GM18502 (cell line): Measurements from ENCODE around the gene CDK11A.

Experiments used
- ATAC-seq: cut with Tn5 transposase; IDR thresholded peaks from one replicate; pipeline ENCODE4 v1.9.1; 2021; ENCODE audit warnings: mild to moderate bottlenecking; ENCODE audit not compliant: unreplicated experiment, poor library complexity

The CDK11A gene

DNA sequence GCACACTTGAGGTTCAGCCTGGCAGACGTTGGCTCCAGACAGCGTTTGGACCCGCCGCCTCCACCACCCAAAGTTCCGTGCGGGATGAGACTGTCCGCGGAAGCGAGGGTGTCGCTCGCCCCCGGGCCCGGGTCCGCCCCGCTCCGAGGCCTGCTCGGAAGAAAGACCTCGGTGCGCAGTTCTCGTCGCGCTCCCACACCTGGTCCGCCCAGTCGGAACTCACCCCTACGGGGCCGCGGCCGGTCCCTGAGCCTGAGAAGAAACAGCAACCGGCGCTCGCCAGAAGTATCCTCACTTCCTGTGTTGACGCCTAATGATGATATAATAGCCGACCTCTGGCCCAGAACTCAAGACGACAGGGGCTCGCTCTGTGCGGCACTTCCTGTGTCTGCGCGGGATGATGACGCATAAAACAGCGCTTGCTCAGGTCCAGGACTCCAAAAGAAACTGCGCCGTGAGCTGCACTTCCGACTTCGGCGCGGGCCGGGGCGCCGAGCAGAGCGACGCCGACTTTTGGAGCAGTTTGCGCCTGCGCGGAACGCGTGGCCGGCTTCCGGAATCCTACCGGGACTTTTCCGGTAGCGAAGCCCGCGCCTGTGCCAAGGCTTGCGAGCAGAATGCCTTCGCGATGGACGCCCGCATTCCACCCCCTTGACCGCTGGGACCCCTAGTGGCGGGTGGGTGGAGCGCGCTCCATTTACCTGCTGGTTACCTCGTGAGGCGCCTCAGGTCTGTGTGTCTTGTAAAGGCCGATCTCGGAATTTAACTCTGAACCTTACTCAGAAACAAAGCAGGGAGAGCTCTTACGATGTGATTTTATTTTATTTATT is at the start of gene CDK11A:
Gene CDK11A (minus strand): TSS at position 323 of the 830 bp plus-strand sequence. CDS start 1,539 bp downstream, outside the sequence.
- peak; percentile 91 for ATAC-seq

DNA sequence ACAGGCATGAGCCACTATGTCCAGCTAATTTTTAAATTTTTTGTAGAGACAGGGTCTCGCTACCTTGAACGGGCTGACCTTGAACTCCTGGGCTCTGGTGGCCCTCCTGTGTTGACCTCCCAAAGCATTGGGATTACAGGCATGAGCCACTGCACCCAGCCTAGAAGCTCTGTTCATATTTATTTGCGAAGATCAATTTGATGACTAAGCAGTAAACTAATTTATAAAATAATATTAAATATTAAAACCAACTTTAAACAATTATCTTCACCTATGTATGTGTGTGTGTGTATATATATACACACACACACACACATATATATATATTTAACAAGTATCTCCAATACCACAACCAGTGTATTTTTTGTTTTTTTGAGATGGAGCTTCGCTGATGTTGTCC is 49.7 kb upstream of the CDK11A start:
- no peak for ATAC-seq

DNA sequence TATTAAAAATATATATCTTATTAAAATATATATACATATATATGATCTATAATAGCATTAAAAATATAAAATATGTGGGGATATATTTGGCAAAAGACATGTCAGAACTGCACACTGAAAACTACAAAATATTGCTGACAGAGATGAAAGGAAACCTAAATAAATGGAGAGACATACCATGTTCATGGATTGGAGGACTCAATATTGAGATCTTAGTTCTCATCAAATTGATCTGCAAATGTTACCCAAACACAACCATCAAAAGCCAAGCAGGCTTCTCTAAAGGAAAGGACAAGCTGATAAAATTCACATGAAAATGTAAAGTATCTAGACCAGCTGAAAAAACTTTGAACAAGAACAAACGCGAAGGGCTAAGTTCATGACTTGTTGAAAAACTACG is 46.9 kb upstream of the CDK11A start:
- no peak for ATAC-seq

GRCh38 chr1:1770102-1770501 is 45.9 kb upstream of the CDK11A start:
- ATAC-seq: no peak

DNA sequence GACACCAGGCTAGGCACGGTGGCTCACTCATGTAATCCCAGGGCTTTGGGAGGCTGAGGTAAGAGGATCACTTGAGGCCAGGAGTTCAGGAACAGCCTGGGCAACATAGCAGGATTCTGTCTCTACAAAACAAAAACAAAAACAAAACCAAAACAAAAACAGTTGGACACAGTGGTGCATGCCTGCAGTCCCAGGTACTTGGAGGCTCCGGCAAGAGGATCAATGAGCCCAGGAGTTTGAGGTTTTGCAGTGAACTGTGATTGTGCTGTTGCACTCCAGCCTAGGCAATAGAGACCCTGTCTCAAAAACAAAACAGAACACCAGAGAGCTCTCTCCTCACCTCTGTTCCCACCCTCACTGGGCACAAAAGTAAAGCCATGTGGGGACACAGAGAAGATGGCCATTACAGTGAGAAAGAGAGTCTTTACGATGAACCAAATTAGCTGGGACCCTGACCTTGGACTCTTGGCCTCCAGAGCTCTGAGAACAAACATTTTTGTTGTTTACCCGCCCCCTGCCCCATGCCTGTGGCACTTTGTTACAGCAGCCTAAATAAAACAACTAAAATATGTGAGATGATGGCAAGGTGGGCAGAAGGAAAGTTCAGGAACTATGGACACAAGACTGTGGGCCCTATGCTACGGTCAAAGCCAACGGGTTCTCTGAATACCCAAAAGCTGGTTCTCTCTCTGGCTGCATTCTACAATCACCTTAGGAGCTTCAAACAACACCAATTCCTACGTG is 44.3 kb upstream of the CDK11A start:
- ATAC-seq: no peak

DNA sequence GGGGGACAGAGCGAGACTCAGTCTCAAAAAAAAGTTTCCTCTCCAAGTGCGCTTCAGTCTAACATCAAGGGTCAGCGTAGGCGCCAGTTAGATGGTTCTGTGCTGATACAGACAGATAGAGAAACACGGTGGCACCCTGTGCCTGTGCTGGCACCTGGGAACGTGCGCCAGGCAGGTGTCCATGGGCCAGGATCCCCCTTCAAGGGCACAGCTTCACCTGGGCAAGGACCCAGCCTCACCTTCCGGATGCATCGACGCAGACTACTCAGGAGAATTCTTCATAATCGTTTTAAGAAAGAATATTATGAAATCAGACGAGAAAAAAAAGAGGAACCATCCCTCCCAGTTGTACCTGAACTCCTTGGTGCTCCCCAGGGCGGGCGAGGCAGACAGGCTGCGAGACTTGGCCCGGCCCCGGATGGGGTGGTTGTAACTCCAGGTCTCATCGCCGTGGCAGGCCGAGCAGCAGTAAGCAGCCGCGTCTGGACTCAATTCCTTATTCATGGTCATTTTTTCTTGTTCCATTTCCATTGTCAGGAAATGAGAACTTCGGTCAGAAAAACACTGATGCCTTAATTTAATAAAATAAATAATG is 40.8 kb upstream of the CDK11A start:
- no peak for ATAC-seq

DNA sequence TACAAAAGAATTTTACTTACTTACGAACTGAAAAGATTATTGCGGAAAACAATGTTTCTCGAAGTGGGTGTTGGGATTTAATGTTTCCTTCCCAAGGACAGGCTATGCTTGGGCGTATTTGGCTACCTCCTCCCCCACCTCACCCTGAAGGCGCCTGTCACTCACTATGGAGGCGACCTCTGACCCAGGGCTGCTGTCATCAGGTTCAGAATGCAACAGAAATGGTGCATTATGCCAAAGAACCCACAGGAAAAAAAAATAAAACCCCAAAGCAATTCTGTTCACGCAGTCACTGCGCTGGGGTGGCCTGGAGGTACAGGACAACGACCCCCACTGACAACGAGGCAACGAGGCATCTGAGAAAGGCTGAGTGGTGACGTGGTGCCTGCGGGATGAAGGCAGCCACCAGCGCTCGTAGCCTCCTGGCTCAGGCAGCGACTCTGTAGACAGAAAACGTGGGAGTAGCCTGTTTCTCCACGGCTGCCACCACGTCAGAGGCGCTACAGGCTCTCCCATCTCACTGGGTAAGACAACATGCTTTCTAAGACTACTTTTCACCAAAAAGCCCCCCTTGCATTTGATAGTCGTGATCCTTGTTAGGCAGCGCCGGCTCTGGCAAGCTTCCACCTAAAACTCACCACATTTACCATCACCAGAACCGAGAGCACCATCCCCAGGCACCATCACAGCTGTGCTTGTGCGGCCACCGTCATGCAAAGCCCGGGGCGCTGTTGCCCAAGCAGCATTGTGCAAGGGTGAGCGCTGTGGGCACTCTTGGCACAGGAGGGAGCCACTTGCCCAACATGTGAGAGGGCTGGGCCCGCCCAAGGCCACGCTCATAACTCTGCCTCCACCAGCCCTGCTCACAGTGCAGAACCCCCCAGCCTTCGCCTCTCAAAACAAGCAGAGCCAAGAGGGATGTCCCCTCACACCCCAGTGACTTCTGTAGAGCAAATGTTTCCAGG is 39.8 kb upstream of the CDK11A start:
- no peak for ATAC-seq

- no peak for ATAC-seq
Observed at GRCh38 chr1:1761504-1762376, 37.6 kb upstream of the CDK11A start.

DNA sequence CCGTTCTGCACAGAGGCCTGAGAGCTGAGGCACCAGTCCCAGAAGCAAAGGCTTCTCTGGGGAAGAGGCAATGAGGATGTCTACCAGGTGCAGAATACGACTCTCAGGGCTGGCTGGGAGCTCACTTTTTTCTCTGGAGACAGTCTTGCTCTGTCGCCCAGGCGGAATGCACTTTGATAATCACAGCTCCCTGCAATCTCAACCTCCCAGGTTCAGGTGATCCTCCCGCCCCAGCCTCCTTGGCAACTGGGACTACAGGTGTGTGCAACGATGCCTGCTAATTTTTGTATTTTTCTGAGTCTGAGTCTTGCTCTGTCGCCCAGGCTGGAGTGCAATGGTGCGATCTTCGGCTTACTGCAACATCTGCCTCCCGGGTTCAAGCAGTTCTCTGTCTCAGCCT is 36.6 kb upstream of the CDK11A start:
- no peak for ATAC-seq

GRCh38 chr1:1760345-1760650 is 36.1 kb upstream of the CDK11A start:
- ATAC-seq: no peak

GRCh38 chr1:1759456-1760344 is 35.5 kb upstream of the CDK11A start:
- no peak for ATAC-seq

GRCh38 chr1:1758692-1759455 is 34.7 kb upstream of the CDK11A start:
- no peak for ATAC-seq

DNA sequence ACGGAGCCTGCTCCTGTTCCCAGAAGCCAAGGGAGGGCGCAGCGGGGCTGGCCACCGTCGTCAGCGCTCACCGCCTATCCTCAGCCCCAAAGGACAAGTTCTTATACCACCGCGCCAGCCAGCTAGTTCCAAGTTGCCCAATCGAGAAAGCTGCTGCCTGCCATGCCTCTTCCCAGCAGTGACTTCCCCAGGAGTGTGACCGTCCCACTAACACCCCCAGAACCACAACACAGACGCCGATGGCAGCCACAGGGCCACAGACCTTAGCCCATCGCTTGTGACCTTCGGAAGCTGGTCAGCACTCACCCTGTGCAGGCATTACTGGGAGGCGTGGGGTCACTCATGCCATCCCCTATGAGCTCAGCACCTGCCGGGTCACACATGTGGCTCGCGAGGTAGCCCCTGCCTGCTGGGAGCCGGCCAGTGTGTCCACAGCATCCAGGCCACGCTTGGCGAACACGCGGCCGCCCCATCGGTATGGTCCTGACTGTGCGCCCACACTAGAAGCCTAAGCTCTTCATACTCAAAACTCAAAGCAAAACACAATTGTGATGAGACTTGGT is 34.0 kb upstream of the CDK11A start:
- ATAC-seq: no peak

- ATAC-seq: no peak
Observed at GRCh38 chr1:1757422-1758058, 33.4 kb upstream of the CDK11A start.

GRCh38 chr1:1756661-1757421 is 32.7 kb upstream of the CDK11A start:
- ATAC-seq: no peak

- no peak for ATAC-seq
Observed at GRCh38 chr1:1755852-1756251, 31.7 kb upstream of the CDK11A start.
